ENCODE measurements around the gene ACOT11. TPM values are rescaled to one million over a fixed set of nuclear protein-coding genes. Genes with fewer than 3 reads are reported as not detected.
"Not testable (repeated sequence)": the region's sequence is repeated elsewhere in the genome, so short reads cannot be mapped to it uniquely, and the experiment has no call there.

ACOT11 gene
- total RNA-seq, 1 experiment from 2014 or later: 4.2 TPM

GRCh38 chr1:54532033-54532432, 16.0 kb upstream of the ACOT11 start:
- ATAC-seq: no peak
- Mint-ChIP-seq H3K9me3 (no peaks in the 10 kb centered on the region; the same call in 1 of the 2 replicates), H3K27ac (no peak overlapping the region), H3K27me3 (ENCODE audit: low read depth) (no peaks in the 10 kb centered on the region), H3K4me1 (no peaks in the 10 kb centered on the region), H3K4me3 (no peak overlapping the region), H3K36me3 (no peaks in the 10 kb centered on the region)
- ChIA-PET CTCF (interaction anchor here (1.0 kb wide), 1 partner anchor 149 kb away, joined by 3 read pairs; no protein-coding TSS in a partner anchor), POLR2A (no interaction called here)
- no peak for DNase-seq (ENCODE audit: low spot score)
- TF ChIP-seq E2F5 (CRISPR knock-in tag; IDR thresholded peaks at IDR 0.05) (no peak), KAT7 (CRISPR knock-in tag; IDR thresholded peaks at IDR 0.05; ENCODE audit: borderline replicate concordance) (no peak), AR (CRISPR knock-in tag; IDR thresholded peaks at IDR 0.05) (no peak), ELF4 (CRISPR knock-in tag; IDR thresholded peaks at IDR 0.05; ENCODE audit: low read depth) (no peak), MXD4 (CRISPR knock-in tag; IDR thresholded peaks at IDR 0.05; ENCODE audit: borderline replicate concordance) (no peak), ZSCAN18 (CRISPR knock-in tag; IDR thresholded peaks at IDR 0.05) (no peak)

- not testable (repeated sequence) for H3K36me3 Mint-ChIP-seq; H3K27me3 Mint-ChIP-seq (ENCODE audit: low read depth); H3K4me3 Mint-ChIP-seq
Measured at GRCh38 chr1:54536656-54537055, 11.4 kb upstream of the ACOT11 start.

GRCh38 chr1:54537611-54538010, 10.4 kb upstream of the ACOT11 start:
- CTCF ChIA-PET: interaction anchor here (0.8 kb wide), 1 partner anchor 11 kb away, joined by 3 read pairs; the partner anchor contains the start of gene ACOT11
- no peaks in the 10 kb centered on the region; the same call in 1 of the 2 replicates for H3K9me3 Mint-ChIP-seq
- no peaks in the 10 kb centered on the region for H3K36me3 Mint-ChIP-seq
- peaks cover 16% of the 10 kb centered on the region for H3K4me1 Mint-ChIP-seq
- H3K27me3 Mint-ChIP-seq (ENCODE audit: low read depth): peaks cover 11% of the 10 kb centered on the region; the same call in 1 of the 2 replicates
- no peak overlapping the region for H3K4me3 Mint-ChIP-seq
- ATAC-seq (no peak), DNase-seq (ENCODE audit: low spot score) (no peak)
- H3K27ac Mint-ChIP-seq: no peak overlapping the region
- POLR2A ChIA-PET: no interaction called here
- TF ChIP-seq USF1 (CRISPR knock-in tag; IDR thresholded peaks at IDR 0.05) (no peak), AFF4 (CRISPR knock-in tag; IDR thresholded peaks at IDR 0.05; ENCODE audit: borderline replicate concordance) (no peak), CREB1 (CRISPR knock-in tag; IDR thresholded peaks at IDR 0.05) (no peak), FOXJ3 (CRISPR knock-in tag; IDR thresholded peaks at IDR 0.05; ENCODE audit: borderline replicate concordance) (no peak), PRDM15 (CRISPR knock-in tag; IDR thresholded peaks at IDR 0.05) (no peak), E2F1 (CRISPR knock-in tag; IDR thresholded peaks at IDR 0.05) (no peak), TEAD4 (CRISPR knock-in tag; IDR thresholded peaks at IDR 0.05) (no peak), CREM (CRISPR knock-in tag; IDR thresholded peaks at IDR 0.05) (no peak), RORB (CRISPR knock-in tag; IDR thresholded peaks at IDR 0.05) (no peak), MAX (CRISPR knock-in tag; IDR thresholded peaks at IDR 0.05) (no peak), ZNF121 (CRISPR knock-in tag; IDR thresholded peaks at IDR 0.05) (no peak)

More at GRCh38 chr1:54536656-54537055, 11.4 kb upstream of the ACOT11 start:
- CTCF ChIA-PET; ATAC-seq; H3K9me3 Mint-ChIP-seq; H3K27ac Mint-ChIP-seq; DNase-seq (ENCODE audit: low spot score); POLR2A ChIA-PET: not testable (repeated sequence)
- peaks cover 13% of the 10 kb centered on the region for H3K4me1 Mint-ChIP-seq
